Muscle layer of duodenum (tissue), 2 donors: ENCODE measurements around the gene SSBP3.

Experiments
- H3K27ac ChIP-seq: one replicate; pipeline ENCODE4 v1.7.0; 2013; ENCODE audit warnings: mild to moderate bottlenecking, low read length
- H3K27me3 ChIP-seq: one replicate; pipeline ENCODE4 v1.7.0; 2013; ENCODE audit warnings: low read depth, mild to moderate bottlenecking, control low read depth, low read length
- H3K36me3 ChIP-seq, 2 donors: one replicate each; pipeline ENCODE4 v1.7.0; 2013; ENCODE audit warnings: low read length in 2 of 2, control low read depth in 1 of 2, mild to moderate bottlenecking in 1 of 2; ENCODE audit not compliant: insufficient read depth in 2 of 2, control insufficient read depth in 1 of 2
- H3K4me1 ChIP-seq, 2 donors: one replicate each; pipeline ENCODE4 v1.7.0; 2013; ENCODE audit warnings: low read length in 2 of 2, mild to moderate bottlenecking in 2 of 2, control low read depth in 1 of 2, moderate library complexity in 1 of 2; ENCODE audit not compliant: insufficient read depth in 2 of 2, control insufficient read depth in 1 of 2
- H3K4me3 ChIP-seq, 2 donors: one replicate each; pipeline ENCODE4 v1.7.0; 2013; ENCODE audit warnings: low read length in 2 of 2, low read depth in 1 of 2, mild to moderate bottlenecking in 1 of 2
- H3K9me3 ChIP-seq, 2 donors: one replicate each; pipeline ENCODE4 v1.7.0; 2013; ENCODE audit warnings: low read length in 2 of 2, control low read depth in 1 of 2, mild to moderate bottlenecking in 1 of 2; ENCODE audit not compliant: control insufficient read depth in 1 of 2
- donor health status: healthy.

Gene SSBP3

GRCh38 chr1:54310439-54311328, 95.5 kb downstream of the SSBP3 start:
- Histone ChIP-seq H3K9me3 (no peaks in the 10 kb centered on the region), H3K36me3 (no peaks in the 10 kb centered on the region), H3K4me1 (peaks cover 17 to 46% of the 10 kb centered on the region in 2 donors), H3K27me3 (no peaks in the 10 kb centered on the region), H3K4me3 (no peak overlapping the region), H3K27ac (no peak overlapping the region)

GRCh38 chr1:54309631-54310366, 96.4 kb downstream of the SSBP3 start:
- H3K27ac ChIP-seq, result no peak overlapping the region

GRCh38 chr1:54307305-54307704, 98.9 kb downstream of the SSBP3 start:
- H3K27ac ChIP-seq, result no peak overlapping the region
- peaks cover 0 to 25% of the 10 kb centered on the region in 2 donors for H3K4me1 ChIP-seq
- no peak overlapping the region for H3K4me3 ChIP-seq
- no peaks in the 10 kb centered on the region for H3K36me3 ChIP-seq
- H3K9me3 ChIP-seq, result no peaks in the 10 kb centered on the region
- no peaks in the 10 kb centered on the region for H3K27me3 ChIP-seq

More at GRCh38 chr1:54309631-54310366, 96.4 kb downstream of the SSBP3 start:
- H3K9me3 ChIP-seq, result no peaks in the 10 kb centered on the region
- no peak overlapping the region for H3K4me3 ChIP-seq
- no peaks in the 10 kb centered on the region for H3K27me3 ChIP-seq
- H3K36me3 ChIP-seq, result no peaks in the 10 kb centered on the region
- H3K4me1 ChIP-seq, result peaks cover 11 to 42% of the 10 kb centered on the region in 2 donors

GRCh38 chr1:54305906-54306514, 100.2 kb downstream of the SSBP3 start:
- no peaks in the 10 kb centered on the region for H3K9me3 ChIP-seq
- no peak overlapping the region for H3K4me3 ChIP-seq
- no peaks in the 10 kb centered on the region for H3K27me3 ChIP-seq
- no peak overlapping the region for H3K27ac ChIP-seq
- H3K36me3 ChIP-seq, result no peaks in the 10 kb centered on the region
- H3K4me1 ChIP-seq, result peaks cover 0 to 17% of the 10 kb centered on the region in 2 donors

GRCh38 chr1:54304518-54304917, 101.7 kb downstream of the SSBP3 start:
- Histone ChIP-seq H3K27me3 (no peaks in the 10 kb centered on the region), H3K36me3 (no peaks in the 10 kb centered on the region), H3K4me3 (no peak overlapping the region), H3K9me3 (no peaks in the 10 kb centered on the region), H3K4me1 (peaks cover 4 to 14% of the 10 kb centered on the region in 2 donors), H3K27ac (no peak overlapping the region)

GRCh38 chr1:54302951-54303843, 103.0 kb downstream of the SSBP3 start:
- Histone ChIP-seq H3K36me3 (no peaks in the 10 kb centered on the region), H3K27ac (no peak overlapping the region), H3K27me3 (no peaks in the 10 kb centered on the region), H3K4me3 (no peak overlapping the region), H3K9me3 (no peaks in the 10 kb centered on the region), H3K4me1 (peaks cover 9 to 24% of the 10 kb centered on the region in 2 donors)

- H3K4me1 ChIP-seq, result peaks cover 16 to 31% of the 10 kb centered on the region in 2 donors
These were observed 103.6 kb downstream of the SSBP3 start for GRCh38 chr1:54302549-54302948.

GRCh38 chr1:54301497-54301896, 104.7 kb downstream of the SSBP3 start:
- H3K4me3 ChIP-seq, result no peak overlapping the region
- peaks cover 17 to 41% of the 10 kb centered on the region in 2 donors for H3K4me1 ChIP-seq
- H3K36me3 ChIP-seq, result no peaks in the 10 kb centered on the region
- no peak overlapping the region for H3K27ac ChIP-seq
- H3K9me3 ChIP-seq, result no peaks in the 10 kb centered on the region
- no peaks in the 10 kb centered on the region for H3K27me3 ChIP-seq

More at GRCh38 chr1:54302549-54302948, 103.6 kb downstream of the SSBP3 start:
- Histone ChIP-seq H3K27me3 (no peaks in the 10 kb centered on the region), H3K9me3 (no peaks in the 10 kb centered on the region), H3K27ac (no peak overlapping the region), H3K4me3 (no peak overlapping the region), H3K36me3 (no peaks in the 10 kb centered on the region)

- H3K4me3 ChIP-seq, result no peak overlapping the region
- H3K27ac ChIP-seq, result no peak overlapping the region
- H3K9me3 ChIP-seq, result no peaks in the 10 kb centered on the region
- H3K4me1 ChIP-seq, result peaks cover 21 to 50% of the 10 kb centered on the region in 2 donors
- no peaks in the 10 kb centered on the region for H3K36me3 ChIP-seq
- no peaks in the 10 kb centered on the region for H3K27me3 ChIP-seq
These were observed 105.8 kb downstream of the SSBP3 start for GRCh38 chr1:54300401-54300800.

GRCh38 chr1:54299037-54299436, 107.2 kb downstream of the SSBP3 start:
- peaks cover 21 to 55% of the 10 kb centered on the region in 2 donors for H3K4me1 ChIP-seq
- peak overlapping the region; percentile 10 for H3K27ac ChIP-seq
- H3K9me3 ChIP-seq, result no peaks in the 10 kb centered on the region
- H3K4me3 ChIP-seq, result no peak overlapping the region
- no peaks in the 10 kb centered on the region for H3K27me3 ChIP-seq
- H3K36me3 ChIP-seq, result no peaks in the 10 kb centered on the region
